ENCODE data around the gene PHACTR1.

PHACTR1 gene

DNA sequence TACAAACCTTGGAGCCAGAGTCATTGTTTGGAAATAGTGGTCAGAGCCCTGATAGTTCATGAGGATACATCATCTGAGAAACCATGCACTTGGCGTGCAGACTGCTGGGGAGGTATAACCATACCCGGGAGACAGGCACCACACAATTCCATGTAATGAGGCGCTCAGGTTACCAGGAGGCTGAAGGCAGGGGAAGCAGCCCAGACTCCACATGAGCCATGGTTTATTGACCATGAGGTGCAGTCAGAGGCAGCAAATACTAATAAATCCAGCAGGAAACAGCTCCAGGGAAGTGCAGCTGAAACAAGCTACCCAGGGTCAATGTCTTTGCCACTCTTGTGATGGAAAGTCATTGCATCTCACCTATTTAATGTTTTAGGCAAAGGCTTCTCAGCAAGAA is 455.7 kb downstream of the PHACTR1 start:
- FAIRE-seq = no peak

DNA sequence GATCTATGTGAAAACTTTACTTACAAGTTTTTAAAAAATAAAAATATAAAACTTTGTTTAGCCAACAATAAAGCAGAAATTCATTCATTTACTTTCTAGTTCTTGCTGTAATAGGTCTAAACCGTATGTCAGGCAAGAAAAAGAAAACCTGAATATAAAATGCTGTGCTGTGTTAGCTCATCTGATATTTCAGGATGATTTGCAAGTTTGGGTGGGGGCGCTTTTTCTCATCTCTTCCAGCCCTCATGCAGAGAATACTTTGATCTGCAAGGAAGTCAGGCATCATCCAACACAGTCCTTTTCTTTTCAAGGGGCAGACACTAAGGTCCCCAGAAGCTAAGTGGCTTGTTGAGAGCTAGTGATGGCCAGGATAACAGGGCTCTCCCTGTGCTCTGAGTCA is 458.5 kb downstream of the PHACTR1 start:
- no peak for FAIRE-seq

DNA sequence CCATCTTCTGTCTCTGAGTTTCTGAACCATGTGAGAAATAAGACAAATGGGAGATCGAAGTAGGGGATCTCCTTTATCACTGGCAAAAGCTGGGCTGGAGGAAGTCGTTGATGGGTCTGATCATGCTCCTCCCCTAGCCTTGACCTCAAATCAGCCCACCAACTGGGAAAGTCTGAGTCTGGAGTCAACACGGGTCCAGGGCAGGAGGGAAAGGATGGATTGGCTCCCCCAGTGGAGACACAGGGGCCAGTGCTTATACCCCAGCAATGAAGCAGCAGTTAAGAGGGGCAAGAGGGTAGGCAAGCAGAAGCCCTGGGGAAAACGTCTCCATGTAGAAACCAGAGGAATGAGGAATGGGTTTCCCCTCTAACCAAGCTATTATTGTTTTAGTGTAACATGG is 459.2 kb downstream of the PHACTR1 start:
- FAIRE-seq = no peak

DNA sequence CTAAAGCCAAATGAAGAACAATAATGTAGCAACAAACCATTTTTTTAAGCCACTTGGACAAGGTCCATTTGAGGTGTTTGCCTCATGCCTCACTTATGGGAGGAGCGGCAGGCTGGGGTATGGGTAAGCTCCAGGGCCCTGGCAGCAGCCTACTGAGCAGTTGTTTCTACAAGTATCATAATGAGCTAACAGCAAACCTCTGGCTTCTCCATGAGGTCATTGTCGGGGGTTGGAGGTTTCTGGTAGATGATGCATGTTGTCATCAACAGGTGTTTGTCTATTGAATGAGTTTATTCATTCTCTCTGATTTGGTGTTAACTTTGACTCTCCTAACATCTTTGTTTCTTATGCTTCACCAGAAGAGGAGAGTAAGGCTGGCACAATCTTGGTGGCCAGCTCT is 461.1 kb downstream of the PHACTR1 start:
- FAIRE-seq = no peak

DNA sequence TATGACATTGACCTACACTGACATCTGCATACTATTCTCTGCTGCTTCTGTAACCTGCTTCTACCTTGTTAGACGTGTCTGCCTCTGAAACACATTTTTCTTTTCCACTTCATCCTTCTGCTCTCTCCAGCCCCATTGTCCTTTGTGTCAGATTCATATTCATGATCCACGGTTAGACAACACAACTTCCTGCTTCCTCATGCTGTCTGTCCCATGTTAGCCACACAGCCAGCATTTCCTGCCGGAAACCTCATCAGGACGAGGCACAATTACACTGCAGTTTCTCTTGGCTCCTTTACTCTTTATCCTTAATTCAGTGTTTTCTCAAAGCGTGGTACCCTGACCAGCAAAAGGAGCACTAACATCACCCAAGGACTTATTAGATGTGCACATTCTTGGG is 461.5 kb downstream of the PHACTR1 start:
- no peak for FAIRE-seq

DNA sequence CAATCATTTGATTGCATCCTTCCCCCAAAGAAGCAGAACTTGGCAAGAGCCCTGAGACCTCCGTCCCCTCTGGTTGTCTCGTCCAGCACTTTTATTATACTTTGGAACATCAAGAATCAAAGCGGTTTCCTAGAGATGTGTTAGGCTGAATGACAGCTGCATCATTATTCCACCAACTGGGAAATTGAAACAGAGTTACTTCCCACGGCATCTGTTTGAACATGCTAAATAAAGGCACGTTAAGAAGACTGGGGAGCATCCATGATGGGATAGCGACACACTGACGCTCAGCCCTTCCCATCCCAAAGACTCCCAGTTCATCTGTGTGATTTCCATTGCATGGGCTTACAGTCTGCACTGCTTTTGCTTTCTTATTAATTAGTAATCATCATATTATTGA is 464.0 kb downstream of the PHACTR1 start:
- no peak for FAIRE-seq

DNA sequence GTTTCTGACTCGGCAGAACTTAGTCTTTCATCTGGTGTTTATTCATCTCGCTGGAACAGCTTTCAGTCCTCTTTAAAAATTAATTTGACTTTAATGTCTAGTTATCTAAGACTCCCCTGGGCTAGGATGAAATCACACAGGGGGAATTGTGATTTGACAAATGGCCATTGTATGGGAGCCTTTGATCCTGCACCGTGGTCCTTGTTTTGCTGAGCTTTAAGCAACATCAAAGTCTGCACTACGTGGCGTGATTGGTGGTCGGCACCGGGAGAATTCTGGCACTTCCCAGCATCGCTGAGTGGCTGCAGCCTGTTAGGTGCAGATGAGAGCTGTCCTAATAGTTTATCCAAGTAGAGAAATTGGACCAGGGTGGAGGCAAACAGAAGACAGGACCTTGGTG is 464.8 kb downstream of the PHACTR1 start:
- no peak for FAIRE-seq

DNA sequence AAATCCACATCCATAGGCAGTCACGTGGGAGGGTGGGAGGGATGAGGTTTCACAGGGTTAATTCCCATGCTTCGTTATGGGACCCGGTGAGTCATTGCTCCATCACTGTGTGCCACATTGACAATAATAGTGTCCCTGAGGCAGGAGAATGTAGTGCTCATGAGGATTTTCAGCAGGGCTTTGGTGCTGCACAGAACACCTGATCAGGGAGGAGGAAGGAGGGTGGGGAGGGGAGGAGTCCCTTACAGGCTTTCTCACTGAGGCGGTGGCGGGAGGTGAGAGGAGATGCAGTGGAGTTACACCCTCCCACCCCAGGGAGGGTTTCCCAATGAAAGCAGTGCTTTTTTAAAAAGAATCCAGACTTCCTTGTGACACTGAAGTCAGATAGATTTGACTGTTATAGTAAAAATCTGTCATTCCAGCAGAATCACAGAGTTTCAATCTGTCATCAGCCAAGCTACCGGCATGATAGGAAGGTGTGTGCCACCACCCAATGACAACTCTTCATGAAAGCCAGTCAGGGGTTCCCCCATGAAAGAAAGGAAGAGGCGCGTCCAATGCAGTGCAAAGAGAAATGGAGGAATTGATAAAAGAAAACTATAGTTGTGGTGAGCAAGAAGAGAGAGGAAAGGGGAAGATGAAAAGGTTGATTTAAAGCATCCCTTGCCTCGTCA is 467.0 kb downstream of the PHACTR1 start:
- FAIRE-seq = no peak

DNA sequence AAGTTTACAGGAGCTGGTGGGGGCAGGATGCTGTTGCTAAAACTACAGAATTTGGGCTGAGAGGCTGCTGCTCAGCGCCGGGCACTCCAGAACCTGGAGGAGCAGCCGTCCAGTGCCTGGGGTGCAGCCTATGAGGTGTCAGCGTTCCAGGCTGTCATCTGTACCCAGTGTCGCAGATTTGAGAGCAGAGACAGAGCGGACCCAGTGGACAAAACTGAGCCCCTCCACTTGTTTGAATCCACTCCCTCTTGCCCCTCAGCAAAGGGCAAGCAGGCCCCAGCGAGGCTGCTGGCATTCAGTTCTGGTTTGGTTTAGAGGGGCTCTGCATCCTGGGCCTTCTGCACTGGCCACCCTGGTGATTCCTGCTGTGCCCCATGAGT is 467.5 kb downstream of the PHACTR1 start:
- no peak for FAIRE-seq

DNA sequence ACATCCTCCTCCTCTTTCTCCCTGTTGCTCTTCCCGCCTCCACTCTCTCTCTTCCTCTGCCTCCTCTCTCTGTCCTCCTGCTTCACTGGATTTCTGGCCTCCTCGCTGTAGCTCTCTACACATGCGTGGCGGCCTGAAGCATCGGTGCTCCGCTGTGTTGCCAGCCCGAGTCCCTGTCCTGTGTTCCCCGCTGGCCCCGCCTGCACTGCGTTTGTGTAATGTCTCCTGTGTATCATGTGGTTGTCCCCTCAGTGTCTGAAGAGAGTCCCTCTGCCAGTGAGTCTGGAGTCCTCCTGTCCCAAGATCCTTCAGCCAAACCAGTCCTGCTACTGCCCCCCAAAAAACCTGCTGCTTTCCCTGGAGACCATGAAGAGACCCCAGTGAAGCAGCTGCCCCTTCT is 468.0 kb downstream of the PHACTR1 start:
- FAIRE-seq = no peak

DNA sequence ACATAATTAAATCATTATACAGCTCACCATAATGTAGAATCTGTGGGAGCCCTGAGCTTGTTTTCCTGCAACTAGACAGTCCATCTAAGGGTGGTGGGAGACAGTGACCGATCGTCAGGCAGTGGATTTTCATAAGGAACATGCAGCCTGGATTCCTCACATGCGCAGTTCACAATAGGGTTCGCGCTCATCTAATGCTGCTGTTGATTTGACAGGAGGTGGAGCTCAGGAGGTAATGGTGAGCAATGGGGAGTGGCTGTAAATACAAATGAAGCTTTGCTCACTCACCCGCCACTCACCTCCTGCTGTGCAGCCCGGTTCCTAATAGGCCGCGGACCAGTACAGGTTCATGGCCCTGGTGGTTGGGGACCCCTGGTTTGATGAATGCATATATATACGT is 470.3 kb downstream of the PHACTR1 start:
- FAIRE-seq = no peak

DNA sequence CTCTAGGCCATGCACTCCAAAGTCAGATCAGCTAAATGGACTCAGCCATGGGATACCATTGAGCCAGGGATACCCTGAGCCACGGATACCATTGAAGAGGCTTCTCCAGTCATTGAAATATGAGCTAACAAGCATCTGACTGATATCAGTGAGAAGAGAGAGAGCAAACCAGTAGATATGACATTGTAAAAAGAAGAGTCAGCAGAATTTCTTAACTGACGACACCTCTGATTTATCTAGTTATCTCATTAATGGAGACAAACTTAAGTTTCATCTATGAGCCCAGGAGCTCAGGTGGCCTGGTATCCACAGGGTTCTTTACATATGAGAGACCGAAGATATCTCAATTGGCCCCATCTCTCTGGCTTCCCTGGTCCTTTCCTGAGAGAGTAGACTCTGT is 471.1 kb downstream of the PHACTR1 start:
- no peak for FAIRE-seq

DNA sequence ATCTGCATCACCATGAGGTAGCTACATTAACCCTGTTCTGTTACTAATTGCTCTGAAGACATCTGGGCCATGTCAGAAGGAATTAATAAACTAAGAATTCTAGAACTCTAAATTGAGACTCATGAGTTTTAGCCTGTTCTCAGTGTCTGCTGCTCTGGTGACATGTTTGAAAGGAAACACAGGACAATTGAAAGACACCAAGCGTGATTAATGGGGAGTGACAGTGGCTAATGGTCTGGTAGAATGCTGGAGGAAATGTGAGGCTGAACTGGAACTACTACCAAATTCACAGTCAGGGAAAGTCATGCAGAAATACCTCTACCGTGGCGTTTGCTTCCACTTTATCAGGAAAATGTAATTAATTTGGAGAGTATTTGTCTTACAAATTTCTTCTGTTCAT is 471.7 kb downstream of the PHACTR1 start:
- no peak for FAIRE-seq

DNA sequence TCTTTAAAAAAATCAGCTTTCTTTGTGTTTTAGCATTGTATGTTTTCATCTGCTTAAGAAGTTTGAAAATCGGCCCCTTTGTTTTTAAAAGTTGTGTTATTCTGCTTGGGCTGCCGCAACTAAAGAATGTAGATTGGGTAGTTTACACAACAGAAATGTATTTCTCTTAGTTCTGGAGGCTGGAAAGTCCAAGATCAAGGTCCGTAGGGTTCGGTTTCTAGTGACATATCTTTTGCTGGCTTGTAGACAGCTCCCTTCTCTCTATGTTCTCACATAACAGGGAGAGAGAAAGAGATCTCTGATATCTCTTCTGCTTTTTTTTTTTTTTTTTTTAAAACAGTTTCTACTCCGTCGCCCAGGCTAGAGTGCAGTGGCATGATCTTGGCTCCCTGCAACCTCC is 473.1 kb downstream of the PHACTR1 start:
- FAIRE-seq = no peak

DNA sequence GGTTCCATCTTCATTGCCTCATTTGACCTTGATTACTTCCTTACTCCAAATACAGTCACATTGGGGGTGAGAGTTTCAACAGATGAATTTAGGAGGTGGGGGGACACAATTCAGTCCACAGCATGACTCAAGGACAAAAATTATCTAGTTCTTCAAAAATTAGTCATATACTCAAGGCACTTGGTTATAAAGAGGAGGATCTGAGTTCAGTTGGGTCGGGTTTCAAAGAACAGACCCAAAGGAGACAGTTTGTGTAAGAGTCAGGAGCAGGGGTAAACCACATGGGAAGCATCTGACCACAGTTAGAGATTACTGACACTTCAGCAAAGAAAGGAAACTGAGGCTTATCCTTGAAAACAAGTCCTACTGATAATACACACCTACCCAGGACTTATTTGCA is 473.8 kb downstream of the PHACTR1 start:
- FAIRE-seq = no peak

DNA sequence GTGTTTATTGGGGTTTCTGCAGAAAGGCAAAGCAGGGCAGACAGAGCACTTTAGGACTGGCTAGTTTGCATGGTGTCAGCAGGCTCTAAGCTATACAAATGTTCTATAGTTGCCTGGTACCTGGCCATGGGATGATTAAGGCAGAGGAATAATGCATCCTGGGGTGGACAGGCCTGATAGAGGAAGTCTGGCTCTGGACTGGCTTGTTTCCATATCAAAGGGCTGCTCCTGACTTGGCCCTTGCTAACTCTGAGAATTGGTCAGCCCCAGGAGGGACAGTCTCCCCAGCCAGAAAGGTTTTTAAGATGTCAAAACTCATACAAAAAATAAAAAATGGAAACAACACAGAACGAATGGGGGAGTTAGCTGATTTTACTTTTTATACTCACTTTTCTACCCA is 474.9 kb downstream of the PHACTR1 start:
- FAIRE-seq = no peak

DNA sequence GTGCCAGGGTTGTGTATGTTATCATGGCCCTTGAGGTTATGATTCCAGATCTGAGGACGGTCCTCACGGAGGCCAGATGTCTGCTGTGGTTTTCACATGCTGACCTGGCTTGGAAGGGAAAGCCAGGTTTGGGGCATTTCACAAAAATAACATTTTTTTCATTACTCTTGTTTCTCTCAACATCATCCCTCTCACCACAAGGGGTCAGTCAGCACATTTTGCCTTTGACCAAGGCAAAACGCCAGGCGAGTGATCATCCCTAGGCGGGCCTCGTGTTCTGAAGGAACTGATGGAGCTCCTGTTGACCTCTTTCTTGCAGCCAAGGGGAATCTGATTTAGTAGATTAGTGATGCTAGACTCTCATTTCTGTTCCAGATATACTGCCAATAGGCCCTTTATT is 478.3 kb downstream of the PHACTR1 start:
- no peak for FAIRE-seq

DNA sequence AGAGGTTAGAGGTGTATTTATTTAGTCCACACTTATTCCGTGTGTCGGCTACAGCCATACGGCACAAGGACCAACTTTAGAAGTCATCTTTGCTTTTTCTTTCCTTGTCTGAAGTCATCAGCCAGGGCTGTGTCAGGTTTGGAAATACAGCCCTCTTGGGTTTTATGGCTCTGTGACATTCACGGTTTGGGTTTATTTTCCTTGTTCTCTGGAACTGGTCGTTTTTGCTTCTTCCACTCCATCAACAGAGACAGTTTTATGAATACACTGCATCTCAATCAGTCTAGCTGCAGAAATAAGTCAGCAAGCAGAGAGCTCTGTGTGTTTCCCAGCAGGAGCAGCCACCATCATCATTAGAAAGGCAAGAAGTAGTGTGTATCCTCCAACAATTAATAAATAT is 479.2 kb downstream of the PHACTR1 start:
- FAIRE-seq = no peak

DNA sequence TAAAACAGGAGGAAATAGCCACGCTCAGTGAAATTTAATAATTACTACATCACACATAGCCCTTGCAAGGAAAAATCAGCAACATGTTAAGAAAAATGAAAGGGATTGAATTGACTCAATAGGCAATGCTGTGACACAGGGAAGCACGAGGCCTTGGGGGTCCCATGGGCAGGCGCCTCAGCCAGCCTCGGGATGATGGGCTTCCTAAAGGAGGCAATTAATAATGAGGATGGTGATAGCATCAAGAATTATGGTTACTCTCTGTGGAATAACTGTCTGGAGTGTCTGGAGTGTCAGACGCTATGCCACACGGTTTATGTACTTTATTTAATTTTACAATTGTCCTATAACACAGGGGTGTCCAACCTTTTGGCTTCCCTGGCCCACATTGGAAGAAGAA is 481.6 kb downstream of the PHACTR1 start:
- no peak for FAIRE-seq

DNA sequence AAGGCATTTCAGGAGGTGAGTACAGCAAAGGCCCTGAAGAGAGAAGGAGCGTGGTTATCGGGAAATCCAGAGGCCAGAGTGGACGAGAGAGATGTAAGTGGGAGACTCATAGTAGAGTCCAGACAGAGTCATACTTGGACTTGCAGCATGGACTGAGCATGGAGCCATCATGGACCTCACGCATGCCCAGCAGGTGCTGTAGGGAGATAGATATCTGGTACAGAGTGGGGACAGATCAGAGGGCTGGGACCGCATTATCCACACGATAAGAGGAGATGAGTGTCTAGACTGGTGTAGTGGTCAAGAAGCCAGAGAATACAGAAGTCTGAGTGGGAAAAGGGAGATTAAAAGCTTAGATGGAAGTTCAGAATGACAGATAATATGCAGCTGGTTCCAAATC is 484.8 kb downstream of the PHACTR1 start:
- FAIRE-seq = no peak

DNA sequence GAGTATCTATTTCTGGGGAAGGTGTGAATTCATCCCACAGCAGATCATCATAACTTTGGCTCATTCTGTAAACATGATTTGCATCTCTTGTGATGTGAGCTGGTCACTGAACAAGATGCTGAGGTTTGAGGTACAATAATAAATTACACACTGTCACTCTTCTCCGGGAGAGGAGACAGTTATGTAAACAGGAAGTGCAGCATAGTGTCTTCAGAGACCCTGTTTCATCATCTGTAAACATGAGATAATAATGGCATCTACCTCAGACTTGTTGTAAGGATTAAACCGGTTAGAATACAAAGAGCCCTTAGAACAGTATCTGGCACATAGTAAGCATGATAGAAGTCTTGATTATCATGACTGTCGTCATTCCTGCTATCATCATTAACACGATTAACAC is 486.6 kb downstream of the PHACTR1 start:
- FAIRE-seq = no peak

DNA sequence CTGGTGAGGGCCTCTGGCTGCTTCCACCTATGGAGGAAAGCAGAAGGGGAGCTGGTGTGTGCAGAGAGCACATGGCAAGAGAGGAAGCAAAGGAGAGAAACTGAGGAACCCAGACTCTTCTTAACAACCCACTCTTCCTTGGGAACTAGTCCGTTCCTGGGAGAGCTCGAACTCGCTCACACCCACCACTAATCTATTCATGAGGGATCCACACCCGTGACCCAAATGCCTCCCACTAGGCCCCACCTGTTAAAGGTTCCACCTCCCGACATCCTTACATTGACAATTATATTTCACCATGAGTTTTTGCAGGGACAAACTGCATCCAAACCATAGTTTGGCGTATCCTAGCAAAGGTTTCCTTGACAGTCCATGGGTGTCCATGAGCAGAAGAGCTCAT is 488.5 kb downstream of the PHACTR1 start:
- FAIRE-seq = no peak

DNA sequence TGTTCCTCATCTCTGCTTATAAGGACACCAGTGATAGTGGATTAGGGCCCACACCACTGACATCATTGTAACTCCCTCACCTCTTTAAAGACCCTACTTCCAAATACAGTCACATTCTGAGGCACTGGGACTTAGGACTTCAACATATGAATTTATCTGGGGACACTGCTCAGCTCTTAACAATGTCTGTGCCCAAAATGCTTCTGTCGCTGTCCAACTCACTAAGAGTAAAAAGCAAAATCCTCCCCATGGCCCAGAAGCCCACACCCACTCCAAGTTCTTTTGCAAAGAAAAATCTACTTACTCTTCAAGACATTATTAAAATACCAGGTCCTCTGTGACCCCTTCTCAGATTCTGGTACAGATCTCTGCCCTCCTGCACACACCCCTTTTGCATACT is 495.5 kb downstream of the PHACTR1 start:
- no peak for FAIRE-seq

DNA sequence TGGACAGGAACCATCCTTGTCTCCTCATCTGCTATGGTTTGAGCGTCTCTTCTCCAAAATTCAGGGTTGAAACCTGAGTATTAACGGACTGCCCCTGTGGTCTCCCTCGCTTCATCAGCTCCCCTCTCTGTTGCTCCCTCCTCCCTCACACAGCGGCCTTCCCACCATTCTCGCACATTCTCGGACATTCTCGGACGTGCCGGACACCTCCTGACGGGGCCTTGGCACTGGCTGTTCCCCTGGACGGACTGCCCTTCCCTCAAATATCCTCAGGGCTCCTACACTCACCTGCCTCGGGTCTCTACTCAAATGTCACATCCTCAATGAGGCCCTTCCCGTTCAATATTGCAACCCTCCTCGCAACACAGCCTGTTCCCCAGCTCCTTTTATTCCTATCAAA is 496.0 kb downstream of the PHACTR1 start:
- no peak for FAIRE-seq

DNA sequence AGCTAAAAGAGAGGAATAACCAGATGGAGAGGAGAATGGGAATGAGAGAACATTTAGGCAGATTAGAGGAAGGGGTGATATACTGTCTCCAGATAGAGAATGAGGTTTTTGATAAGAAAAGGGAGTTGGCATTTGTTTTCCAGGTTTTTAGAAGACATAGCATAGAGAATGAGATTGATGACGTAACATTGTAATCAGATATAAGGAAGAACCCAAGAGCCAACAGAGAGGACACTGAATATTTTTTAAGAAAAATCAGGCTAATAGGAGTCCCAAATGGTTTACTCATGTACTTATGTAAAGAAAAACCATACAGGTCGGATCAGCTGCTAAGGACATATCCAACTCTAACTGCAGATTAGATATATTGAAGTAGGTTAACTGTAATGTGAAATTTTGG is 498.8 kb downstream of the PHACTR1 start:
- FAIRE-seq = no peak

Measured in islet of Langerhans (tissue), 1 donor.